Measurements from ENCODE around the gene AFAP1.
"Not testable (repeated sequence)": the region's sequence is repeated elsewhere in the genome, so short reads cannot be mapped to it uniquely, and the experiment has no call there.

Gene AFAP1

DNA sequence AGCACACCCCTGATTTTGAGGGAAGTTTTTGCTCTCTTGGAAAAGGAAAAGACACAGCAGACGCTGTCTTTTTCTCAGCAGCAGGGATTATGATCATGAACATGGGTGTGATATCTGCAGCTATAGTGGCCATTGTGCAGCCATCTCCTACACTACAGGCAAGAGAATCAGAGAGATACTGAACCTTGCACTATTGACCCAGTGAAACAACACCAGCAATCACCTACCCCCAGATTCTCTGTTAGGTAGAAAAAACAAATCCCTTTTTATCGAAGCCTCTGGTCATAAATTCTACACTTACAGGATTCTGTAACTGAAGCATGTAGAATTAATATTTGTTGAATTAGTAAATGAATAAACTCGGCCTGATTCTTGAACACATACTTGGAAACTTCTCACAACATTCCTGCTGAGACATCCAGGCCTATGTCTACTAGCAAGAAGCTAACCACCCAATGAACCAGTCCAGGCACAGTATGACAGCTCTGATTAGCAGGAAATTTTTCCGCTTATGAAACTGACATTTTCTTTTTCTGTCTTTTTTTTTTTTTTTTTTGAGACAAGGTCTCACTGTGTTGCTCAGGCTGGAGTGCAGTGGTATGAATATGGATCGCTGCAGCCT is 5.0 kb upstream of the AFAP1 start:
- DNase-seq = no peak

DNA sequence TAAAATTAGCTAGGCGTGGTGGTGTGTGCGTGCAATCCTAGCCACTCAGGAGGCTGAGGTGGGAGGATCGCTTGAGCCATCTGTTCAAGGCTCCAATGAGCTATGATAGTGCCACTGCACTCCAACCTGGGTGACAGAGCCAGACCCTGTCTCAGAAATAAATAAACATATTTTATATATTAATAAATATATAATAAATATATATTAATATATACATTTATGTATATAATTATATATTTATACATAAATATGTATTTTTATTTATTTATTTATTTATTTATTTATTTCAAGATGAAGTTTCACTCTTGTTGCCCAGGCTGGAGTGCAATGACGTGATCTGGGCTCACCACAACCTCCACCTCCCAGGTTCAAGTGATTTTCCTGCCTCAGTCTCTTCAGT is 4.0 kb upstream of the AFAP1 start:
- not testable (repeated sequence) for DNase-seq

DNA sequence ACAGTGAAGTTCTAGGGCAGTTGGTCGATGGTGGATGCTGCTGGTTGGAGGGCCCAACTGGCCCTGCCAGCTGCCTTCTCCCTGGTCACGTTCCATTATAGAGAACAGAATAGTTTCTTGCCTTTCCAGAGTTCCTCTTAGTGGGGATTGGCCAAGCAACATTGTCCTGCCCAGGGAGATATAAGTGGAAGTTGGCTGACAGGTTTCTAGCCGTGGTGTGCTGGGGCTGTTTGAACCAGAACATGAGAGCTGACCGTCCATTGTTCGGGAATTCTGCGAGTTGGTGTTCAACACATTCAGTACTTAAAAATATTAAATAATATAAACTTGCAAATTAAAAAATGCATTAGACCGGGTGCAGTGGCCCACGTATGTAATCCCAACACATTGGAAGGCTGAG is 3.5 kb upstream of the AFAP1 start:
- no peak for DNase-seq

DNA sequence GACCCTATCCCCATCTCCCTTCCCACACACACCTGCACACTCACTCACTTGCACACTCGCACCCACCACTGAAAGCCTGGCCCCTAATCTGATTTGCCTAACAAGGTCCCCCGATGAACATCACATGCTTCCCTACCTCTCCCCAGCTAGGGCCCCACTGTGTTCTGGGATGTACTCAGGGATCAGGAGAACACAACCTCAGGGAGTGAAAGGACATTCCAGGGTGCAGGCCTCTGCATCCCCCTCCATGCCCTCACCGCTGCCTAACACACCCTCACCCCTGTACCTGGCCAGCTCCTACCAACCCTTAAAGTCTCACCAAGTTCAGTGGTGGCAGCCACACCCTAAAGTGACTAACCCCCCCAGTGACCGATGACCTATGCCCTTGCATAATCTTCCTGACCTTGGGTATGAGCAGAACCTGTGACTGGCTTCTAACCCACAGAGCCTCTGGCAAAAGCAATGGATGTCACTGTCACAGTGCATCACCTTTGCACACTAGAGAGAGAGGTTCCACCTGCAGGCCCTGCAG is 2.4 kb upstream of the AFAP1 start:
- DNase-seq = no peak

DNA sequence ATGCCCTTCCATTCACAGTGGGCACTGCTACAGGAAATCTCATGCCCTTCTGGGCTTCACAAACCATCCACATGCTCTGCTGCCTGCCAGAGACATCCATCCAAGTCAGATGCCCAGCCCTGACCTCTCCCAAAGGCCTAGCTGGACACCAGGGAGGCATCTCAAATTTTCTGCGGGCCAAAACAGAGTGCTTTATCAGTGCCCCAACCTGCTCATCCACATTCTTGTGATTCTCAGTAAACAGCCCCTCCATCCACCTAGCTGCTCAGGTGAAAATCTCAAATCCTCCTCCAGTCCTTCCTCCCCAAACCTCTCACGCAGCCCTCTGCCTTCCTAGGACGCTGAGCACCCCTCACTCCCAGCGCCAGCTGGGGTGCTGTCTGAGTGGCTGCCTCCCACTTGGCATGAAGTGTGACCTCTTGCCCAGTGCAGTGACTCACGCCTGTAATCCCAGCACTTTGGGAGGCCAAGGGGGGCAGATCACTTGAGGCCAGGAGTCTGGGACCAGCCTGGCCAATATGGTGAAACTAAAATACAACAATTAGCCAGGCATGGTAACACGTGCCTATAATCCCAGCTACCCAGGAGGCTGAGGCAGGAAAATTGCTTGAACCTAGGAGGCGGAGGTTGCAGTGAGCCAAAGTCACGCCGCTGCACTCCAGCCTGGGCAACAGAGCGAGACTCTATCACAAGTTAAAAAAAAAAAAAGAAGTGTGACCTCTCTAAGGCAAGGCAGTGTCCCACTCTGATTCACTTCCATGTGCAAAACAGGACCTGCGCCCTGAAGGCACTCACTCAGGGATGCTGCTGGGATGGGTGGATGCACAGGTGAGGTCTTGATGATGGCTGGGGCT is 1.7 kb upstream of the AFAP1 start:
- no peak for DNase-seq

DNA sequence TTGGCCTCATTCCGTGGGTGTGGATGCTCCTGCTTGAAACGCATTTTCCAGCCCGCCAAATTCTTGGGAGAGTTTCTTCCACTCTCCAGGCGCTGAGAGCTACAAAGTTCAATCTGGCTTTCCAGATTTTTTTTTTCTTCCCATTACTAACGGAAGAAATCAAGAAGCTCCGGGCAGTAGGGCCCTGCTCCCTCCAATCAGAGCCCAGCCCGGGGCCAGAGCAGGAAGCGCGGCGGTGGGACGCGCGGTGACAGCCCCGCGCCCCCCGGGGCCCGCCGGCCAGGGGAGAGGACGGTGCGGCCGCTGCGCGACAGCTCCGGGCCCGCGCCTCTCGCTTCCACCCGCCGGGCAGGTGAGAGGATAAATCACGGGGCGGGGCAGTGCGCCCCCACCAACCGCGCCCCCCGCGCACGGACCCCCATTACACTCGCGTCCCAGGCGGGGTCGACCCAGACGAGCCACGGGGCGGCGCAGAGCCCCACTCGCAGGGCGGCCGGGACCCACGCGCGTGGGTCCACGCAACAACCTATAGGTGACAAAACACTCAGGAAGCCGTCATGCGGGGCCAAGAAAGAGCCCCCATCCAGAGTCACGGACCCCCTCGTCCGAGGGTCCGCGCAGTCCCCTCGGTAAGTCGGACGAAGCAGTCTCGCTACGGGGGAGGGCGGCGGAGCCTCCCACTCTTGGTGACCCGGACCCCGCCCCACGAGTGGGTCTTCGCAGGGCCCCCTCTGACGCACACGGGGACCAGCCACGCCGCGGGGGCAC is 868 bp downstream of the AFAP1 start:
- peak; percentile 28 for DNase-seq

DNA sequence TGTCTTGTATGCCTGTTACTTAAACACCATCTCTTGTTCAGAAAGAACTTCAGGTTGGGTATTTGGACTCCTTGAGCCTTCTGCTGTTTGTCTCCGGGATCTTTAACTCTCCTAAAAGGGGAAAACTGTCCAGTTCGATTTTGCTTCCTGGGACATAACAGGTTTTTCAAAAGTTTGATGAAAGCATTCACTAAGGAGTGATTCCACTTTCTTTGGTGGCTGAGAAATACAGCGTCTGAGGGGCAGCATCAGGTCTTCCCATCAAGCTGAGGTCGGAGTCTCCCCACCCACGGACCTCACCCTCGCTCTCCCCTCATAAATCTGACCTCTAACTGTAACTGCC is 1.4 kb downstream of the AFAP1 start:
- DNase-seq = no peak

DNA sequence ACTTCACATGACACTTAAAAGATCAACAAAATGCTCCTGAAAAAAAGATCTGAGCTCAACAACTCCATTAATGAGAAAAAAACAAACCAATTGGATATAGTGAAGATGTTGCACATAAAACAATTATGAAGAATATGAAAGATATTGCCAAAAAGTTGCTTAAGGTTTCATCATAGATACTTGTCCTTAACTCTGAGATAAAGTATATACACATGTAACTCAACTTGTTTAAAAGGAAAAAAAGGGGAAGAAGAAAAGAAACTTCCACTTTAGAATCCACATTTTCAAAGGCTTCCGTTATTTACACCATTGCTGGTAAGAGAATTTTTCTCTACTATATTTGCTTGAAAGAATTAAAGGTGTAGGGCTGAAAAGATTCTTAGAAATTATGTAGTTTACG is 2.7 kb downstream of the AFAP1 start:
- DNase-seq = no peak

DNA sequence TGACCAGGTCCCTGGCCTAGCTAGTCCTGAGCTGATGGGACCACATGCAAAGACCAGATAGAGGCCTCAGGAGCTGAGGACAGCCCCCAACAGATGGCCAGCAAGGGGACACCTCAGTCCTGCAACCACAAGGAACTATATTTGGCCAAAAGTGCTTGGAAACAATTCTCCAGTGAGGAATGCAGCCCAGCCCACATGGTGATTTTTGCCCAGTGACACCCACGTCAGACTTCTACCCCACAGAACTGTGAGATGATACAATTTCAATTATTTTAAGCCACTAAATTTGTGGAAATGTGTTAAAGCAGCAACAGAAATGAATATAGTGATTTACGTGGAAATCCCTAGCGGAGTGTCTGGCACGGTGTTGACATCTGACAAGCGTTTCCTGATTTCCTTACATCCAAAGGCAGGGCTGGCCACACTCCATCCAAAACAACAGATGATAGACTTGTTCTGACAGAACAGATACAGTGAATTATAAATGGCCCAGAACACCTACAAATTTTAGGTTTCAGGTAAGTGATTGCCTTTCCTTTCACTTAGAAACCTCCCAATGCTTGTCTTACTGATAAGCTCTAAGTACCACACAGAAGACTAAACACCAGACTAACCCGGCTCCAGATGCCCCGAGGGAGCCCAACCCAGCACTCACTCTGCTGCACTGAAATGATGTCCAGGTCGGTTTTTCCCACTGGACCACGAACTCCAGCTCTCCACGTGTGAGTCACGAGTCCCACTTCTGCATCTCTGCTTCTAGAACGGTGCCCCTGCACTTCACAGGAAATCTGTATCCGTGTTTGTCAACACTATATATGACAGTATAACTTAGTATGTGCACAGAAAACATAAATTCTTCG is 5.8 kb downstream of the AFAP1 start:
- no peak for DNase-seq

DNA sequence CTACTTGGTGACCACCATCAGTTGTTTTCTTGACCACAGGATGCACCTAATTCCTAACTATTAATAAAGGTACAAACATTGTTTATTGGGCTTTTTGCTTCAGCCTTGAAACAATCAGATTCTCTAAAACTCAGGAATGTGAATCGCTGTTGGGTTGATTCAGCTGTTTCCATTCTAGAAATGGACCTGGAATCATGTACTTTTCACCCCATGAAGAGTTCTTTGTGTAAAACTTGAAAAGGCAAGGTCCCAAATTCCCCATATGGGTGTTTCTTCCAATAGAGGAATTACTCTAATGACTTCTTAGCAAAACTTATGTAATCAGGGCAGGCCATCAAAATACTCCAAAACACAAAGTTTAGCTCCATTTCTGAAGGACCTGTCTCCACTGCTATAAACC is 7.4 kb downstream of the AFAP1 start:
- DNase-seq = no peak

DNA sequence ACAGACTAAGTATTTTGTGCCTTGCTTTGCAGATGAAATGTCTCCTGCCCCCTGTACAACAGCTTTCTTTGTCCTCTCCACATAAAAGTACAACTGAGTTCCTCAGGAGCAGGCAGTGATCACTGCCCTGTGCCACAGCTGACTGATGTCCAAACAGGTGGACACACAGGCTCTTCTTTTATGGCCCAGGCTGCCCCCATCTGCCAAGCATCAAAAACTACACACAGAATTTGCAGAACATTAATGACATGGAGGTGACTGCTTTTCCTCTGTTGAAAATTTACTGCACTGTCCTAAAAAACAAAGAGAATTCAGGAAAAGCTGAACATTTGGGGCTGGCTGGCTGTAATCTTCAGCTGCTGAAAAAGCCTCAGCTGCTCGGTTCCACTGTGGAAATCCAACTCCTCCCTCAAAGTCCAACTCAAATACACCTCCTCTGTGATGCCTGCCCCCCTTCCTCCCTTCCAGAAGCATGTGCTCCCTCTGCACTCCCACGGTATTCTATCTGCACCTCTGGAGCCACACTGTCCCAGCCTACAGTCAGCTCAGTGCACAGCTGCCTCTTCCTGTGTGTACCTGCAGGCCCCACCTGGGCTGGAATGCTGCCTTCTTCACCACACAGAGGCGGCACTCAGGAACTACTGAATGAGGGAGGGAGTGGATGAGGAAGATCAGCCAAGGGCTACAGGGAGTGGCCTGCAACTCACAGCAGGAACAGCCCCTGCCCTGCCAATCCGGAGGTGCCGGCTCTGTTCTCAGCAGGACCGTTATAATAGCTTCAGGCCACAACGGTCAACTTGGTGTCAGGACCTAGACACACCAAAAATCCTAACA is 10.3 kb downstream of the AFAP1 start:
- no peak for DNase-seq

DNA sequence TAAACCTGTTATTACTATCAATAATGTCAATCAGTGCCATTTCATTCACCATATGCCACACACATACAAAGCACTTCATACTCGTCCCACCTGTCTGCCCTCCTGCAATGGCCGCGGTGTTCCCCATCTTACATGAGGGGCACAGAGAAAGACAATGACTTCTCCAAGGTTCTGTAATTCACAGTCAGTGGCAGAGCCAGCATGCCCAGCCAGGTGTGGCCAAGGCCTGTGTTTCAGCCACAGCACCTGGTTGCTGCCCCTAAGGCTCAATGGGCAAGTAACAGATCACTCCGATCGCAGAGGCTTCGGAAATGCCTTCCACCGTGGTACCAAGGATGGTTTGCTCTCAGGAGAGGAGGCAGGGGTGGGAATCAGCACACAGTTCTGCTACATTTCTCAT is 10.9 kb downstream of the AFAP1 start:
- no peak for DNase-seq

DNA sequence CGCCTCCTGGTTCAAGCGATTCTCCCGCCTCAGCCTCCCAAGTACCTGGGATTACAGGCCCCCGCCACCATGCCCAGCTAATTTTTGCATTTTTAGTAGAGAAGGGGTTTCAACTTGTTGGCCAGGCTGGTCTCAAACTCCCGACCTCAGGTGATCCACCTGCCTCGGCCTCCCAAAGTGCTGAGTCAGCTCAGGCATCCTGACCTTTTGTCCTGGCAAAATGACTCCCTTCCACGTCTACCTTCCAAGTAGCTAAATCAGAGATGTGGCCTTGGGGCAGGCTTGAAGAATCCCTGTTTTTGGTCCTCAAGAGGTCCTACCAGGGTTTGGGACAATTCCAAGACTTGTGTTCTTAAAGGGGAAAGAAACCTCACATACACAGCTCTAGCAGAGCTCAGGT is 12.8 kb downstream of the AFAP1 start:
- DNase-seq = no peak

DNA sequence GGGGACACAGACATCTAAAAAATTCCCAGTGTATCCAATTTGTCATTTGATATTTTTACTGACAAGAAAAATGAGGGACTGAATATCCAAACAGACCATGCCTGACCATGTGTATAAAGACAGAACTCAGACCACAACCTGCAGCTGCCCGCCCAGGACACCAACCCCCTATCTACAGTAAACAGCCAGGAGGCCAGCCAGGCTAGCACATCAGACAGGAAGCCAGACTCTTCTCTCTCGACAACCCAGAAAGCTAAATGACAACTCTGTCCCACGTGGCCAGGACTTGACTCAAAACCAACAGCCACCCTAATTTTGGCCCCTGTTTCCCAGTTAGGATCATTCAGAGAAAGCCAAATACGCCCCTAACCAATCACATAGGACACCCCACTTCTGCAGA is 15.1 kb downstream of the AFAP1 start:
- DNase-seq = no peak

DNA sequence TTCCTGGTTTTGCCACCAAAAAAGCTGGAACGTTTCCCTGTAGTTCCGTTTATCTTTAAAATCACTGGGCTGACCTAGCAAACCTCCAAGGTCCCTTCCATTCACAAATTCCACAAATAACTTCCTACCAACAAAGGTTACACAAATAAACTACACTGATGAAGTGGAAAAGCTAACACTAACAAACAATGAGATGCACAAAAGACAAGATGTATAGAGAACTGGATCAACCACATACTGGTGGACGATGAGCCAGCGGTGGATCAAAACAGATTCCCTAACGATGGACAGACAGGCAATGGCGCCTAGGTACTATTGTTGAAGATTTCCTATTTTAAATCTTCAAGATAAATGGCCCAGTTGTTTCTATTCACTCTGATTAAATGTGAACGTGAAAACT is 15.5 kb downstream of the AFAP1 start:
- no peak for DNase-seq

DNA sequence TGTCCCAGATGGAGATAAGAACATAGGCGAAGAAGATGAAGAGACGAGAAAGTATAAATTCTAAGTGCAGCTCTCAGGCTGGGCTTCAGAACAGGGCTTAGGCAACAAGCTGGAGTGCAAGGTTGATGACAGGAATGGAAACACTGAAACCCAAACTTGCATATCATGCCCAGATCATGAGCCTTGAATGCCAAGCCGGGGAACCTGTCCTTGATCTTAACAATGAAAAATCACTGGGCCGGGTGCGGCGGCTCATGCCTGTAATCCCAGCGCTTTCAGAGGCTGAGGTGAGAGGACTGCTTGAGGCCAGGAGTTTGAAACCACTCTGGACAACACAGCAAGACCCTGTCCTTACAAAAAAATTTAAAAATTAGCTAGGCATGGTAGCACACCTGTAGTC is 17.2 kb downstream of the AFAP1 start:
- DNase-seq = no peak

DNA sequence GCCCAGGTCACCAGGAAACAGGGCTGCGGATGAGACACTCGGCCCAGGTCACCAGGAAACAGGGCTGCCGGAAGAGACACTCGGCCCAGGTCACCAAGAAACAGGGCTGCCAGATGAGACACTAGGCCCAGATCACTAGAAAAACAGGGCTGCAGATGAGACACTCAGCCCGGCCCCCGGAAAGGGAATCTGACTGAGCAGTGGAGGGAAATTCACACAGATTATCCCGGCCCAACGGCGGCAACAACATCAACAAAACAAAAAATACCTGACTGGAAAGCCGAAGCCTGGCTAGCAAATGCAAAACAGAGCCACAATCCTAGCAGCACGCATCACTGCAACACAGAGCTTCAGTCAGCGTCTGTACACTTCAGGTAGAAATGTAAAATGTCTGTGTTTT is 20.7 kb downstream of the AFAP1 start:
- no peak for DNase-seq

DNA sequence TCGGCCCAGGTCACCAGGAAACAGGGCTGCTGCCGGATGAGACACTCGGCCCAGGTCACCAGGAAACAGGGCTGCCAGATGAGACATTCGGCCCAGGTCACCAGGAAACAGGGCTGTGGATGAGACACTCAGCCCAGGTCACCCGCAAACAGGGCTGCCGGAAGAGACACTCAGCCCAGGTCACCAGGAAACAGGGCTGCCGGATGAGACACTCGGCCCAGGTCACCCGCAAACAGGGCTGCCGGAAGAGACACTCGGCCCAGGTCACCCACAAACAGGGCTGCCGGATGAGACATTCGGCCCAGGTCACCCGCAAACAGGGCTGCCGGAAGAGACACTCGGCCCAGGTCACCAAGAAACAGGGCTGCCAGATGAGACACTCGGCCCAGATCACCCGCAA is 21.5 kb downstream of the AFAP1 start:
- DNase-seq = not testable (repeated sequence)

DNA sequence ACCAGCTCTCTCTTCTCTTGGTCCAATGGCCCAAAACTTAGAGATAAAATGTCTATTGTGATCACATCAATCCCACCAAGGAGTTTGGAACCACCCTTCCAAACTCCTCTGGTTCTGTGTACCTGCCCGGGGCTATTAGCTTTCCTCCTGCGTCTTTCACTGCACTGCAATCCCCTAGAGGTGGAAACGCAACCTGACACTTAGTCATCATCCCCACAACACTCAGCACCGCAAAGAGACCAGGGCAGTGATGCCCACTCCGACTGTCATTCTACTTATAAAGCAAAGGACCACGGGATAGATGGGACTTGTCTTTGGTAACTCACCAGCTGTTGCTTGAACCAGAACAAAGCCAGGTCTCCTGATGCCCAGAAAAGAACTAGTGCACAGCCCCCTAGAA is 22.0 kb downstream of the AFAP1 start:
- DNase-seq = no peak

DNA sequence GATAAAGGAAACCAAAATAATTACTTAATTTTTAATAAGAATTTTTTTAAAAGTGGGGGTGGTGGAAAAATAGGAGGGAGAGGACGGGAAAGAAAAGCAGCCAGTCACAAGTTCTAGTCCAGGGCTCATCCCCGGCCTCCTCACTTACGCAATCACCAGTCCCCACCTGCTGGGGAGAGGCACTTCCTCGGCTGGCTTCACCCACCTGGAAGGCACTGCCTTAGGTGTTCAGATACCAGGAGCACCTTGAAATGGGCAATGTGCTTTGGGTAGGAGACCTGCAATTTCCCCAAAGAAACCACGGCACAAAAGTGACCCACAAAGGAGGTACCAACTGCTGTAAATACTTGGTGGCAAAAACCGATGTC is 23.8 kb downstream of the AFAP1 start:
- DNase-seq = no peak

DNA sequence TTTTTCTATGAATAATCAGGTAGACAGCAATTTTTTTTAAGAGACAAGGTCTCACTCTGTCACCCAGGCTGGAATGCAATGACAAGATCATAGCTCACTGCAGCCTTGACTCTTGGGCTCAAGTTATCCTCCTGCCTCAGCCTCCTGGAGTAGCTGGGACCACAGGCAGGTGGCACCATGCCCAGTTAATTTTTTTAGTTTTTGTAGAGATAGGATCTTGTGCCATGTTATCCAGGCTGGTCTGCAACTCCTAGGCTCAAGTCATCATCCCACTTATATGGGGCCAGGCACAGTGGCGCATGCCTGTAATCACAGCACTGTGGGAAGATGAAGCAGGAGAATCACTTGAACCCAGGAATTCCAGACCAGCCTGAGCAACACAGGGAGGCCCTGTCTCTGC is 26.8 kb downstream of the AFAP1 start:
- DNase-seq = no peak

DNA sequence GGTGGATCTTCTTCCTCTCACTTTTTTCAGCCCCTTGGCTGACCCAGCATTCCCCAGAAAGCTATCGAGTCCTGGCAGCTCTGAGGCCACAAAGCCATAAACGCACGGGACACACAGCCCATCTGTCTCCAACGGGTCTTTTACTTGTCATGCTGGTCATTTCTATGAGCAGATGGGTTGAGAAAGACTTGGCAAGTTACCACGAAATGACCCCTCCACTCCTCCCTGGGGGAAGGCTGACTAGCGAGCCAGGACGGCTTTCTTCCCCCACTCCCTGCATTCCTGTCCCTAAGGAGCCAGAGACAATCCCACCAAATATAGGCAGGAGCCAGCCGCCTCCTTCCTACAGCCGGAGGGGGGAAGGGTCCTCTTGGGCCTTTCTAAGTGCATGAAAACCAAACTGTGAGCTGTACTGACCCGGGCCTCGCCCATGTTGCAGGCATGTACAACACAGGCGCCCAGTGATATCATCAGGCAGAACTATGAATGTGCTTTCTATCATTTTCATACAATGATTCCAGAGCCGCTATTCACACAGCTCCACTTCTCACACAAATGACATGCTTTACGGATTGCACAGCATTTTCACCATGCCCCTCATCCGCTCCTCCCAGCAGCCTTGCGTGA is 28.6 kb downstream of the AFAP1 start:
- DNase-seq = no peak

Data from activated CD4-positive, alpha-beta T cell treated with anti-CD3 and anti-CD28 coated beads, Interleukin-2, amount 50 U/mL, for 1 hour (primary cell).